ENCODE data around the gene GTPBP10.
"Not testable (repeated sequence)": the region's sequence is repeated elsewhere in the genome, so short reads cannot be mapped to it uniquely, and the experiment has no call there.

GTPBP10 gene, protein sequence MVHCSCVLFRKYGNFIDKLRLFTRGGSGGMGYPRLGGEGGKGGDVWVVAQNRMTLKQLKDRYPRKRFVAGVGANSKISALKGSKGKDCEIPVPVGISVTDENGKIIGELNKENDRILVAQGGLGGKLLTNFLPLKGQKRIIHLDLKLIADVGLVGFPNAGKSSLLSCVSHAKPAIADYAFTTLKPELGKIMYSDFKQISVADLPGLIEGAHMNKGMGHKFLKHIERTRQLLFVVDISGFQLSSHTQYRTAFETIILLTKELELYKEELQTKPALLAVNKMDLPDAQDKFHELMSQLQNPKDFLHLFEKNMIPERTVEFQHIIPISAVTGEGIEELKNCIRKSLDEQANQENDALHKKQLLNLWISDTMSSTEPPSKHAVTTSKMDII

DNA sequence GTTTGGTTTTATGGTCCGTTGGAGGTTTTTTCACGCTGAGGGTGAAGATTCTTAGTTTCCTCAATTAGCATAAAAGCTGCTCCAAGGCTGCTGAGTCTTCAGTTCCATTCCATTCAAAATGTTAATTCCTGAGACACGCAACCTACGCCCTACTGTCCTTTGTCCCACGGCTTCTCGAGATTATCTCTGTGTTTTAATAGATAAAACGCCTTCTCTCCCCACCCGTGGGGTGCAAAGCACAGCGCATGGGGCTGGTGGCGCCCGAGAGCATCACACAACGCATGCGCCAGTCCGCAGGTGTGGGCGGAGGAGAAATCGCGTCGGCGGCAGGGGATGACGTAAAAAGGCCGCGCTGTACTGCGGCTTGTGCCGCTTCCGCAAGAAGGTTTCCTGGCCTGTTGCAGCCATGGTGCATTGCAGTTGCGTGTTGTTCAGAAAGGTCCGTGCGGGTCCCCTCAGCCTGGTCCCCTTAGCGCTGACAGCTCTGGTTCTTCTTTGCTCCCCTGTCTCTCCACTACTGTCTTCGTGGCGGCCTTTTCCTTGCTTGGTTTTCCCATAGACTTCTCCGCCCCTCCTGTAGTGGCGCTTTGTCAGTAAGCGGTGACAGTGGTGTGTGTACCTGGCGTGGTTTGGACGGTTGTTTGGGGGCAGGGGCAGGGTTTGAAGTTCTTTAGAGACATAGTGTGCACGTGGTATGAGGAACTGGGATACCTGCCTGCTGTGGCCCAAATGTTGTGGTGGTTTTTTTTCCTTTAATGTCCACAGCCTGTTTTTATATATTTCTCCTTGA is at the start of gene GTPBP10:
TSS of gene GTPBP10 (plus strand) at position 381 of the 790 bp plus-strand sequence. CDS start at position 407, 26 bp downstream.
- peak; percentile 92 for DNase-seq

DNA sequence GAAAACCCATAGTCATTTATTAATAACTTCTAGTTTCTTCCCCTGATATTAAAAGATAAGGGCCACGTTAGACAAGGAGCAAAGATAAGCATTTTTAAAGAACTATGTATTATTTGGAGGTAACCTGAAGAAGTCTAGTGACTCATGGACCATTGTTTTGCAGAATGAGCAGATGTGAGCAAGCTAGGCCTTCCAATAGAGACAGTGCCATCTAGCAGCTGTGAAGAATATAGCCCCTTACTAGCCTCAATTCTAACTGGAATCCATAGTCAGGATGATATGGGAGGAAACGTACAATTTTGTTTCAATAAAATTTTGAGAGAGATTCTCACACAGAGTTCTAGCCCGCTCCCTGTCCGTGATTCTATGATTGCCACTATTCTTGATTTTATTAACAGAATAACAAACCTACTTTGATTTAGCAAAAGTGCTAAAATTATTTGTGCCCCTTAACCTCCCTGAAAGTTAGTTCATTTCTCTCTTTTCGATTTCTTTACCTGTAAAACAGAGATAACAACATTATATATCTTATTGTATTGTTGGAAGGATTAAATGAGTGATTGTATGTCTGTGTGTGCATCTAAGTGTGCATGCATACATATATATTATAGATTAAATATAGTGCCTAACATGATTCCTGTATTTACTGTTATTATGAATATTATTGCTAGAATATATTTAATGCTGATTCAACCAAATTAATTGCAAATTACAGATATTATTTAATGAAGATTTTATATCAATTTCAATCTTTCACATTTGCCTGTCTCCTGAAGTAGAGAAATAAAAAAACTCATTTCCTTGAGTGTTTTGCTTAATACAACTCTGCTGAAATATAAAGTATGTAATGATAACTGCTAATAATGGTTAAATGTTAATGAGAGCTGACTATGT is 48.1 kb upstream of the GTPBP10 start:
- DNase-seq: peak; percentile 45

DNA sequence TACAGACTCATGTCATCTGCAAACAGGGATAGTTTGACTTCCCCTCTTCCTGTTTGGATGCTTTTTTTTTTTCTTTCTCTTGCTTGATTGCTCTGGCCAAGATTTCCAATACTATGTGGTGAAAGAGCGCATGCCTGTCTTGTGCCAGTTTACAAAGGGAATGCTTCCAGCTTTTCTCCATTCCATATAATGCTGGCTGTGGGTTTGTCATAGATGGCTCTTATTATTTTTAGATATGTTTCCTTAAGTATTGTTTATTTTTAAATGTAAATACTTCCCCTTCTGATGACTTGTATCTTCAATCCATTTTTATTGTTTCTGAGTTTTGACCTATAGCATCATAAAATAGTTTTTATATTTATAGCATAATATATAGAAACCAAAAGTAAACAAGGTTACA is 43.3 kb upstream of the GTPBP10 start:
- DNase-seq: no peak

DNA sequence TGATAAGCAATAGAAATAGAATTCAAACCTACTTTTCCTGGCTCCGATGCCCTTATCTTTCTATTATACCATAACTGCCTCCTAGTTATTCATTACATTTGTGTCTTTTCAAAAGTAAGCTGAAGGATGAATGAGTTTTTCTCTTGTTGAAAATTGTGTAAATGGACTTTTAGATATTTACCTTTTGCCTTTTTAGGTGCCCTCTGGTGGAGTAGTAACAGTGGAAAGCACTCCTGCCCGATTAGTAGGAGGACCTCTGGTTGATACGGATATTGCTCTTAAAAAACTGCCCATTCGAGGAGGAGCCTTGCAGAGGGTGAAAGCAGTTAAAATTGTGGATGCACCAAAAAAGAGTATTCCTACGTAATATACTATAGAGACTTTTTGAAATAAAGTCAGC is 36.6 kb upstream of the GTPBP10 start:
- DNase-seq: no peak

DNA sequence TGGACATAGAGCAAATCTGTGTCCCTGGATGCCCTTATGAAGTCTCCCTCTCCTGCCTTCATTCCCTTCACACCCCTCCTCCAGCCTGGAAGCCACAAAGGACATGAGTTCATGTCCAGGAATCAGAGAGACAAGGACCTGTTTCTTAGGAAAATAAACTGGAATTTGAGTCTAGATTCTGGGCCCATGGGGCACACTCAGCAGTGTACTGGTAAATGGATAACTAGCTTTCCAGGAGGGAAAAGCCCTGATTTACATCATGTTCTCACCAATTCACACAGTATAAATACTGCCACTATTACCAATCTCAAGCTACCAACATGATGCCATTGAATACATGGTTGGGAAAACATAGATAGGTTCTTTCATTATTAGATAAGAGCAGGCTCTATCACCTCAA is 35.3 kb upstream of the GTPBP10 start:
- DNase-seq: no peak

DNA sequence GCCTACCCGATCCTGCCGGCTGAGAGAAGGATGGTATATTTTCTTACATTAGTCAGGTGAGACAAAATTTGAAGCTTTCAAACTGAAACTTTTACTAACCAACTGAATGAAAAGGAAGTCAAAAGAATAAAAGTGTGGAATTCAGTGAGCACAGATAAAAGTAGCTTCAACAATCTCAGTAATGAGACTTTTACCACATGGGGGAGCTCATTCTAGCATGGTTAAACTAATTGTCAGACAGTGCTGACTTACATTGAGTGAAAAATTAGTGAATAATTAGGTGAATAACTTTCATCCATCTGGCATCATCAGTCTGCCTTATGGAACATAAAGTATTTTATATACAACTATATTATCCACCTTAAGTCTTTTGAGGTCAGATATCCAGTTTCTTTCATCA is 33.8 kb upstream of the GTPBP10 start:
- DNase-seq: no peak

DNA sequence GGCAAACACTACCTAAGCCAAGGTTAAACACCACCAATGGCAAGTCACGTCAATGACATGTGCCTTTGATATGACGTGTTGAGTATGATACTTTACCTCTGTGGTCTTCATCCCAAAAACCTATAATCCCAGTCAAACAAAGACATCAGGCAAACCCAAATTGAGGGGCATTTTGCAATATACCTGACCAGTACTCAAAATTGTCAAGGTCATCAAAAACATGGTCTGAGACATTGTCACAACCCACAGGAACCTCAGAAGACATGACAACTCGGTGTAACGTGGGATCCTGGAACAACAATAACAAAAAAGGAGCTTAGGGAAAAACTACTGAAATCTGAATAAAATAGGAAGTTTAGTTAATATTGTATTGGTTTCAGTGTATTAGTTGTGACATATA is 32.6 kb upstream of the GTPBP10 start:
- no peak for DNase-seq

DNA sequence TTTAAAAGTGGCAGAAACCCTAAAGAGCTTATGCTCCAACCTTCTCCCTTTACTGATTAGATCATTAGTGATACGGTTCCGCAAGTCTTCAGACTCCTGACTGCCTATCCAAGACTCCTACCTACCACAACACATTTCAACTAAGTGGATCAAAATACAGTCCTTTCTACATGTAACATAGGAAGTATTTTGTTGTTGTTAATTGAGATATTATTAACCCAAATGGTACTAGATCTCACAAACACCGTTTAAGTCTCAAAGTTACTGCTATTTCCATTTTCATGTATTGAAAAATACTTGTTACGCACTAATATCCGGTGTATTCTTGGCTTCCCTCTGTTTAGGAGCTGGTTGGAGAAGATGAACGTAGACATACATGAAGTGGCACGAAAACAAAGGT is 26.5 kb upstream of the GTPBP10 start:
- no peak for DNase-seq

DNA sequence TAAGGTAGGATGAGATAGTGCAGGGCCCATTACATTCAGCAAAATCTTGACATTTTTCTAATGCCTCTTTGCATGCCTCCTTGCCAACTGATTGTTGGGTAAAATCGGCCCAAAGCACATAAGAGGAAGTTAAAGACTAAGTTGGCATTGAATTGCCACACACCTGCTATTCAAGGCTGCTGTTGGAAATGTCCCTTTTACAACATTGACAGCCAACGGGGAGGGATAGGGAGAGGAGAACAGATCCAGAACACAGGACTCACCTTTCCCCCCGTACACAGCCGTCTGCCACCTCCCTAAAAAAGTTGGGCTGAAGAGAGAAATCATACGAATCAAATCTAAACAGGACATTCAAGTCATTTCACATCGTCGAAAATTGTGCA is 26.1 kb upstream of the GTPBP10 start:
- no peak for DNase-seq

DNA sequence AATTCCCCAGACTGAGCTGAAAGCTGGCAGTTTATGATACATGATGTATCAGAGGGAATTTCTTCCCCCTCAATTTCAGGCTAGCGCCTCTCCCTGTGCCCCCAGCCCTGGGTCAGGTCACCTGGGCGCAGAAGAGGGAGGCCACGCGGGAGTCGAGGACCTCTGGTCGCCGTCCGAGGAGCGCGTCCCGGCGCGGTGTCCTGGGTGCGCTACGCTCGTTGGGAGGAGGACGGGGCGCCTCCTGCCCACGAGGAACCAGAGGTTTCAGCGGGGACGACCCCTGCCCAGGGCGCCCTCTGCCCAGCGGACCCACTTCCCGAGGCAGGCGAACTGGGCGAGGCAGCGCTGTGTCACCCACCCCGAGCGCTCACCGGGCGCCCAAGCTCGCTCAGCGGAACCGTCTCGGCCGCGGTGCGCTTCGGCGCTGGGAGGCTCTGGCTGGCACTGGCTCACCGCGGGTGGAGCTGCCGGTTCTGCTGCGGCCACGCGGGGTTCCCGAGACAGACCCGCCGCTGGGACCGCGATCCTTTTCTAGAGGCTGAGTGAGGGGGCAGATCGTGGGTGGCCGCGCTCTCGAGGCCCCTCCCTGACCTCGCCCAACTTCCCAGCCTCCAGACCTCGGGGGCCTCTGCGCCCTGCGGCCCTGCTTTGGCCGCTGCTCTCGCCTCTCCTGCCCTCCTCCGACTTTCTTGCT is 25.6 kb upstream of the GTPBP10 start, which contains the start of gene FAM237B:
TSS of gene FAM237B (minus strand) at position 504 of the 694 bp plus-strand sequence. CDS start 1,556 bp downstream, outside the sequence.
- no peak for DNase-seq

DNA sequence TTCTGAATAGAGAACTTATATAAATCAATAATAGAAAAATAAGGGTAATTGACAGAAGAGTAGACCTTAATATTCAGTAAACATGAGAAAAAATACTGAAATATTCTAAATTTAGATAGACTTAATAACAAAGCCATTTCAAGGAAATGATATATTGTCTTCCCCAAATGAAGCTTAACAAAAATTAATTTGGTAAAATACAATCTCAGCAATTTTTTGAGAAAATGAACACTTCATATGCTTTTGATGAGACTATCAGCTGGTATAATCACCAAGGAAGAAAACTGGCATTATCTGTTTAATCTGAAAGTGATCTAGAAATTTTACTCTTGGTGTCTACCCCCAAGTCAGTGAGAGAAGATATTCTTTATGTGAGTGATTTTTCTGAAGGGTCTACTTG is 23.7 kb upstream of the GTPBP10 start:
- DNase-seq: no peak

DNA sequence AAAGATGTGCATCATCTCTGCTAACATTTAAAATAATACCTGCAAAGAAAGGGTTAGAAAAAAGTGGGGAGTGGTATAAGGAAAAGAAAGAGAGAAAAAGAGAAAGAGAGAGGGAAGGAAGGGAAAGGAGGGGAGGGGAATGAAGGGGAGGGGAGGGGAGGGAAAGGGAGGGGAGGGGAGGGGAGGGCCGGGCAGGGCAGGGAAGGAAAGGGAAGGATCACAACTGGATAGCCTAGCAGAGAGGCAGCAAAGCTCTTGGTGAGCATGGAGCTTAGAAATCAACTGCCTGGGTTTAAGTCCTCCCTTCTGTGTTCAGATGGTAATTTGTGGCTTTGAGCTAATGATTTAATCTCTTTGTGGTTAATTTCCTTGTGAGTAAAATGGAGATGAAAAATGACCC is 20.0 kb upstream of the GTPBP10 start:
- DNase-seq: no peak

DNA sequence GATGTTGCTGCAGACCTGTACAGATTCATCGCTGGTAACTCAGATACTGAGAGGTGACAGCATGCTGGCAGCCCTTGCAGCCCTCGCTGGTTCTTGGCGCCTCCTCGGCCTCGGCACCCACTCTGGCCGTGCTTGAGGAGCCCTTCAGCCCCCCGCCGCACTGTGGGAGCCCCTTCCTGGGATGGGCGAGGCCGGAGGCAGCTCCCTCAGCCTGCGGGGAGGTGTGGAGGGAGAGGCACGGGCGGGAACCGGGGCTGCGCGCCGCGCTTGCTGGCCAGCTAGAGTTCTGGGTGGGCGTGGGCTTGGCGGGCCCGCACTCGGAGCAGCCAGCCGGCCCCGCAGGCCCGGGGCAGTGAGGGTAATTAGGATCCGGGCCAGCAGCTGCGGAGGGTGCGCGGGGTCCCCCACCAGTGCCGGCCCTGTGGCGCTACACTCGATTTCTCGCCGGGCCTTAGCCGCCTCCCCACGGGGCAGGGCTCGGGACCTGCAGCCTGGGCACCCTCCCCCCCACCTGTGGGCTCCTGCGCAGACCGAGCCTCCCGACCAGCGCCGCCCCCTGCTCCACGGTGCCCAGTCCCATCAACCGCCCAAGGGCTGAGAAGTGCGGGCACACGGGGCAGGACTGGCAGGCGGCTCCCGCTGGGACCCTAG is 12.2 kb upstream of the GTPBP10 start:
- no peak for DNase-seq

DNA sequence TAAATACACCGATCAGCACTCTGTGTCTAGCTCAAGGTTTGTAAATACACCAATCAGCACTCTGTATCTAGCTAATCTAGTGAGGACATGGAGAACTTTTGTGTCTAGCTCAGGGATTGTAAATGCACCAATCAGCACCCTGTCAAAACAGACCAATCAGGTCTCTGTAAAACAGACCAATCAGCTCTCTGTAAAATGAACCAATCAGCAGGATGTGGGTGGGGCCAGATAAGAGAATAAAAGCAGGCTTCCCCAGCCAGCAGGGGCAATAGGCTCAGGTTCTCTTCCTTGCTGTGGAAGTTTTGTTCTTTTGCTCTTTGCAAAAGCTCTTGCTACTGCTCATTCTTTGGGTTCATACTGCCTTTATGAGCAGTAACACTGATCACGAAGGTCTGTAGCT is 11.6 kb upstream of the GTPBP10 start:
- DNase-seq: not testable (repeated sequence)

DNA sequence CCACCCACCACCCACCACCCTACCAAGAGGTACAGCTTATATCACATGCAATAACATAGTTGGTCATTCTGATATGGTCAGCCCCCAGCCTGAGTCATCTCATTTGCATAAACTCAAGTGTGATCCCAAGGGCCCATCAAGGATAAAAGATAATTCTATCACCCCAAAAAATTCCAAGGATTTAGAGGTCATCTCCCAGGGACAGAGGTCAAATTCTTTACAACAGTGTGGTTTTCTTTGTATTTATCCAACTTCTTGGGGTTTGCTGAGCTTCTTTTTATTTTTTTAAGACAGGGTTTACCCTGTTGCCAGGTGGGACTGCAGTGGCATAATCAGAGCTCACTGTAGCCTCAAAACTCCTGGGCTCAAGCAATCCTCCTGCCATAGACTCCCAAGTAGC is 9.4 kb upstream of the GTPBP10 start:
- no peak for DNase-seq

DNA sequence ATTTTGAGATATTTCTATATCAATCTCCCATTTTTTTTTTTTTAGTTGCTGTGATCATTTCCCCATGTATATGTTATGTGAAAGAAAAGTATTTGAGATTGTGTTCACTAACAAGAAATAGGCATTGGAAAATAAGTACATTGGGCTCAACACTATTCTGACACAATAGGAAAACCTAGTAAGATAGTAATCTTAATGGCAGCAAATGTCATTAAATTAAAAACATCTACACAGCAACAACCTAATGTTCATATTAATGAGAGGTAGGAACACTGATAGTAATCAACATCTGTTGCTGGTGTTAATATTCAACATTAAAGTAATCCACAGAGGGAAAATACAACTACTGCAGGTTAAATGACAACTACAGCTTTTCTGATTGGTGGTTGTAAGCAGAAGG is 1.5 kb upstream of the GTPBP10 start:
- no peak for DNase-seq

DNA sequence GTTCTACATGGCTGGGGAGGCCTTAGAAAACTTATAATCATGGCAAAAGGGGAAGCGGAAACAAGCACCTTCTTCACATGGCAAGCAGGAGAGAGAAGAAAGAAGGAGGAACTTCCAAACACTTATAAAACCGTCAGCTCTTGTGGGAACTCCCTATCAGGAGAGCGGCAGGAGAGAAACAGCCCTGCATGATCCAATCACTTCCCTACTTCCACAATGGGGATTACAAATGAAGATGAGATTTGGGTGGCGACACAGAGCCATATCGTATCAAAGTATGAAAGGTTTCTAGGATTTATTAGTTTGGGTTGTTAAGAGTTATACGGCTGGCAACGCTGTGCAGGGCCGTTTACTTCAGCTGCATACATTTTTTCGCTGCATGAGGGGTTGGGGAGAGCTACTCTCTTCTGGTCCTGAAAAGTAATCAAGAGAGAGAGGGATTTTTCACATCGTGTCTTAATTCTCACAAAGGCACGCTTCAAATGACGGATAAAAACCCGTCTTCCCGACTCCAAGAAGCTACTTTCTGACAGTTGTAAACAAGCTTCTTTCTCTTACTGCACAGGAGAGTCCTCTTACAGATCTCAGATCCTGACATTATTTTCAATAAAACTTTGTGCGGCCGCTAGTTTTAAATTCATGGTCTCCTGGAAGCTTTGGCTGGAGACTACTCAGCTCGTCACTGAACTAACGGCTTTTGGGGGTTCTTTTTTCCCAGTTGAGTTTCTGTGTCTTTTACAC is 751 bp upstream of the GTPBP10 start:
- no peak for DNase-seq

DNA sequence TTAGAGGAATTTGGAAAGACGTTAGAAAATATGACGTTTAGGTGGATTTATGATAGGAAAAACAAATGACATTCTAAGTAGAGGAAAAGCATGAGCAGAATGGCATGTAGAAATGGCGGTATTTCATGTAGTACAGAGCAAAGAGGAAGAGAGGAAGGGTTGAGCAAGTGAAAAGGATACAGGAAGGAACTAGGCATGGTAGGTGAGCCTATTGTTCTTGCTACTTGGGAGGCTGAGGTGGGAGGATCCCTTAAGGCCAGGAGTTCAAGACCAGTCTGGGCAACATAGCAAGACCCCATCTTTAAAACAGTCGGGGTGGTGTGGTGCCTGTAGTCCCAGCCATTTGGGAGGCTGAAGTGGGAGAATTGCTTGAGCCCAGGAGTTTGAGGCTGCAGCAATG is 1.2 kb downstream of the GTPBP10 start:
- no peak for DNase-seq

DNA sequence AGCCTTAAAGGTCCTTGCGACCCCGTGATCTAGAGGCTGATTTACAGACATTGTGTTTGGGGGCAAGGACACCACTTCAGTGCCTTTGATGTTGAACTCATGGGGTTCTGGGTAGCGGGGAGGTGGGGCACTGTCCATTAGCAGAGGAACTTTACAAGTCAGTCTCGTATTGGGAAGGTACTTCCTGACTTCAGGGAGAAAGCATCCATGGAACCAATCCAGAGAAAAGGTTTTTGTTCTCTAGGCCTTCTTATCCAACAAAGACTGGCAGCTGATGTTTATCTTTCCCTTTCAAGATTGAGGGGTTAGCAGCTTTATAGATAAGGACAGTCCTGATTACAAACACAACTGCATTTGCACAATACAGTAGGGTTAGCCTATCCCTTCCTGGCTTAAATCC is 2.8 kb downstream of the GTPBP10 start:
- no peak for DNase-seq

DNA sequence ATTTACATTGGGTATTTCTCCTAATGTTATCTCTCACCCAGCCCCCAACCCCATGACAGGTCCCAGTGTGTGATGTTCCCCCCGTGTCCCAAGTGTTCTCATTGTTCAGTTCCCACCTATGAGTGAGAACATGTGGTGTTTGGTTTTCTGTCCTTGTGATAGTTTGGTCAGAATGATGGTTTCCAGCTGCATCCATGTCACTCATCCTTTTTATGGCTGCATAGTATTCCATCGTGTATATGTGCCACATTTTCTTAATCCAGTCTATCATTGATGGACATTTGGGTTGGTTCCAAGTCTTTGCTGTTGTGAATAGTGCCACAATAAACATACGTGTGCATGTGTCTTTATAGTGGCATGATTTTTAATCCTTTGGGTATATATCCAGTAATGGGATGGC is 3.5 kb downstream of the GTPBP10 start:
- DNase-seq: not testable (repeated sequence)

DNA sequence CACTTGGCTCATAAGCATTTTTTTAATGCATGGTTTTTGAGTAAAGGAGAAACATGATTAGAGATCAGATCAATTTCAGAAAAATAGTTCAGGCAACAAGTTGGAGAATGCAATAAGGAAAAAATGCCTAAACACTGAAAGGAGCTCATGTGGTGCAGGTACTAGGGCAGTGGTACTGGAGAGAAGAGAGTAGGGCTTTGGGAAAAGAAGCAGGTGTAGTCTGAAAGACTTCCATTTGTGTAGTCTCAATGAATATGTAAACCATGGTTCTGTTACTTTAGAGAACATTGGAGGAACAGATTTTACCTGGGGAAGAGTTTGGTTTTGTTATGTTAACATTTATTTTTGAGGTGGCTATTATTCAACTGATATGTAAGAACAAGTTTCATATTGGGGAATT is 5.5 kb downstream of the GTPBP10 start:
- DNase-seq: no peak

Data from NCI-H1105 treated with DMSO at 0.1 percent for 48 hours (cell line).